Mucosa of stomach (tissue), 1 donor: ENCODE data around the gene MYO15B.

ENCODE experiments used
- H3K27me3 ChIP-seq: one replicate; pipeline ENCODE4 v1.7.0; 2013; ENCODE audit warnings: mild to moderate bottlenecking, low read length; ENCODE audit not compliant: control insufficient read depth, insufficient read depth
- H3K36me3 ChIP-seq: one replicate; pipeline ENCODE4 v1.7.0; 2013; ENCODE audit warnings: low read length; ENCODE audit not compliant: control insufficient read depth, insufficient read depth
- H3K4me1 ChIP-seq: one replicate; pipeline ENCODE4 v1.7.0; 2013; ENCODE audit warnings: mild to moderate bottlenecking, low read length; ENCODE audit not compliant: control insufficient read depth, insufficient read depth
- H3K4me3 ChIP-seq: one replicate; pipeline ENCODE4 v1.7.0; 2013; ENCODE audit warnings: low read length
- H3K9ac ChIP-seq: one replicate; pipeline ENCODE4 v1.7.0; 2013; ENCODE audit warnings: mild to moderate bottlenecking, low read length, moderate library complexity
- H3K9me3 ChIP-seq: one replicate; pipeline ENCODE4 v1.7.0; 2013; ENCODE audit warnings: mild to moderate bottlenecking, low read length, moderate library complexity; ENCODE audit not compliant: control insufficient read depth
- donor health status: Pancreatic carcinoma.

Gene MYO15B

DNA sequence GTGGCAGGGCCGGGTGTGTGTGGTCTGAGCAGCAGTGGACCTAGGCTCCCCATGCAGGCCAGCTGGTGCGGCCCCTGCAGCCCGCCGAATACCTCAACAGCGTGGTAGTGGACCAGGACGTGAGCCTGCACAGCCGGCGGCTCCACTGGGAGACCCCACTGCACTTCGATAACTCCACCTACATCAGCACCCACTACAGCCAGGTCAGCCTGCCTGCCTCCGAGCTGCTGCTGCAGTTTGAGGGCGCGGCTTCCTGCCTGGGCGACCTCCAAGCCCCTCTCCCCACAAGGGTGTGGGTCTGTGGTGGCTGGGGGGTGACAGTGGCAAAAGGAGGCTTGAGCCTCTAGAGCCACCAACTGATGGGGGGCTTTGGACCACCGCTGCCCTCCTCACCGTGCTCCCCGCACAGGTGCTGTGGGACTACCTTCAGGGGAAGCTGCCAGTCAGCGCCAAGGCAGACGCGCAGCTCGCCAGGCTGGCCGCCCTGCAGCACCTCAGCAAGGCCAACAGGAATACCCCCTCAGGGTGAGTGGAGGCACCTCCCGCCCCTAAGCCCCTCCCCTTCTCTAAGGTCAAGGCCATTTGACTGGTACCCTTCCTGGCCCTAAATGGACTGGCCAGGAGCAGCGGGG lies 37.2 kb downstream of the MYO15B start:
- Histone ChIP-seq H3K36me3 (peaks cover 14% of the 10 kb centered on the region), H3K4me3 (no peak overlapping the region), H3K4me1 (no peaks in the 10 kb centered on the region), H3K27me3 (no peaks in the 10 kb centered on the region), H3K9me3 (no peaks in the 10 kb centered on the region), H3K9ac (no peak overlapping the region)

DNA sequence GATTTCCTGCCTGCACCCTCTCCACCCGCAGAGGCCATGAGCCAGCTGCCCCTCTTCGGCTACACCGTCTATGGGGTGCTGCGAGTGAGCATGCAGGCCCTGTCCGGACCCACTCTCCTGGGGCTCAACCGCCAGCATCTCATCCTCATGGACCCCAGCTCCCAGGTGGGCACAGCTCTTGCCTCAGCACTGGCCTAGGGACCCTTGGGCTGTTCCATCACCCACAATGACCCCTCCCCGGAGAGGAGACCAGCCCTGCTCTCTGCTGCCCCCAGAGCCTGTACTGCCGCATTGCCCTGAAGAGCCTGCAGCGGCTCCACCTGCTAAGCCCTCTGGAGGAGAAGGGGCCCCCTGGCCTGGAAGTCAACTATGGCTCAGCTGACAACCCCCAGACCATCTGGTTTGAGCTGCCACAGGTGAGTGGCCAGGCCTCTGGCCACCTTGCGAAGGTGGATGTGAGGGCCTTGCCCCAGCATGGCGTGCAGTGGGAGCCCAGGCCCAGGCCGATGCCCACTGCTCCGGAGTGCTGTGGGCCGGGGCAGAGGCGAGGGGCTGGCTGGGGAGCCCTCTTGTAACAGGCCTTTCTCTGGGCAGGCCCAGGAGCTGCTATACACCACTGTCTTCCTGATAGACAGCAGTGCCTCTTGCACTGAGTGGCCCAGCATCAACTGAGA lies 38.4 kb downstream of the MYO15B start:
- Histone ChIP-seq H3K4me1 (no peaks in the 10 kb centered on the region), H3K4me3 (no peak overlapping the region), H3K9ac (no peak overlapping the region), H3K27me3 (no peaks in the 10 kb centered on the region), H3K9me3 (no peaks in the 10 kb centered on the region), H3K36me3 (peaks cover 21% of the 10 kb centered on the region)

- H3K27me3 ChIP-seq: no peaks in the 10 kb centered on the region
- H3K9ac ChIP-seq: no peak overlapping the region
- H3K4me3 ChIP-seq: no peak overlapping the region
- H3K36me3 ChIP-seq: peaks cover 21% of the 10 kb centered on the region
- no peaks in the 10 kb centered on the region for H3K9me3 ChIP-seq
- no peaks in the 10 kb centered on the region for H3K4me1 ChIP-seq
Observed at GRCh38 chr17:75626496-75627038, 39.0 kb downstream of the MYO15B start.

DNA sequence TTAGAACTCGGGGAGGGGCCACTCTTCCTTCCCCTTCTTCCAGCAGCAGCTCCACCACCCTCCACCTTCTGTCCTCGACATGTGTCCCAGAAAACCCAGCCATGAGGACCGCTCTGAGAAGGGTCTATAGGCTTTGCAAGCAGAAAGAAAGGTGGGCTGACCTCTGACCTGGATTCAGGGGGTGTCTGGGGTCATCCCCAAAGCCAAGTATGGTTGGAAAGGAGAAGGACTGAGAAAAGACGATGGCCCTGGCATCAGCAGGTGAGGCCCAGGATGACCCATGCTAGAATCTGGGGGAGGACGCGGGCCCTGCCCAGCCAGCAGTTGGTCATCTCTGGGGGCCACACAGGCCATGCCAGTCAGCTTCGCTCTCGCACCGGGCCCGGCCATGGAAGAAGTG lies 39.5 kb downstream of the MYO15B start:
- no peaks in the 10 kb centered on the region for H3K9me3 ChIP-seq
- H3K4me3 ChIP-seq: no peak overlapping the region
- H3K27me3 ChIP-seq: no peaks in the 10 kb centered on the region
- no peak overlapping the region for H3K9ac ChIP-seq
- peaks cover 21% of the 10 kb centered on the region for H3K36me3 ChIP-seq
- no peaks in the 10 kb centered on the region for H3K4me1 ChIP-seq

DNA sequence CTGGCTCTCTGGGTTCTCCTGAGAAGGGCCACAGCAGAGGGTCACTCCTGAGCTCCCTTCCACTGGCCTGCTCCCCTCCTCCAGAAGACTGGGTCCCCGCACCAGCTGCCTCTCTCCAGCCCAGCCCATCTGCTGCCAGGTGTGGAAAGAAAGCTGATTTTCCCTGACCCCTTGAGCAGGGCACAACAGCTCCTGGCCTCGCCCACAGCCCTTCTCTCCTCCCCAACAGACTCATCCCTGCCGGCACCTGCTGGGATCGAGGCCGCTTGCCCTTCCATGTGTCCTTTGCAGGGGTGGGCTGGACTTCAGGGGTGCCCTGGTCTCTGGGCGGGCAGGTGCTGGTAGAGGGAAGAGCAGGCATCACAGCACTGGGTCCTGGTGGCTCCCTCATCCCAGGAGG lies 40.8 kb downstream of the MYO15B start:
- Histone ChIP-seq H3K27me3 (no peaks in the 10 kb centered on the region), H3K36me3 (peaks cover 21% of the 10 kb centered on the region)

DNA sequence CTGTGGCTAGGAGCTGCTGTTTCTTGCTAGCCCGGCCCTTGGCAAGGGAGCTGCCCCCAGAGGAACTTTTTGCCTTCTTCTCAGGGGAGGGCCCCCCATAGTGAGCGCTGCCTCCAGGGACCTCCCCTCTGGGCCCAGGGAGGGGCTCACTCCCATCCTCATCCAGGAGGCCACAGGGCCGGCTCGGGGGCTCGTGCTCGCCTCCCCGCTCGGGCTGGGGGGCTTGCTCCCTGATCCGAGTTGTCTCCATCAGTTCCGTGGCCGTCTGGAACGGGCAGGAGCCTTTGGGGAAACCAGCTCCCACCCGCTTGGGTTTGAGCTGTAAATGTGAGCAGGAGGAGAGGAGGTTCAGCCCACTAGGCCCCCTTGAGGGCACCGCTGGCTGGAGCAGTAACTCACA lies 41.6 kb downstream of the MYO15B start:
- peaks cover 21% of the 10 kb centered on the region for H3K36me3 ChIP-seq
- H3K27me3 ChIP-seq: no peaks in the 10 kb centered on the region
- peaks cover 18% of the 10 kb centered on the region for H3K4me1 ChIP-seq
- H3K4me3 ChIP-seq: no peak overlapping the region
- no peak overlapping the region for H3K9ac ChIP-seq
- no peaks in the 10 kb centered on the region for H3K9me3 ChIP-seq

More for the DNA sequence above, 40.8 kb downstream of the MYO15B start:
- Histone ChIP-seq H3K4me1 (peaks cover 11% of the 10 kb centered on the region), H3K9me3 (no peaks in the 10 kb centered on the region), H3K9ac (no peak overlapping the region), H3K4me3 (no peak overlapping the region)

DNA sequence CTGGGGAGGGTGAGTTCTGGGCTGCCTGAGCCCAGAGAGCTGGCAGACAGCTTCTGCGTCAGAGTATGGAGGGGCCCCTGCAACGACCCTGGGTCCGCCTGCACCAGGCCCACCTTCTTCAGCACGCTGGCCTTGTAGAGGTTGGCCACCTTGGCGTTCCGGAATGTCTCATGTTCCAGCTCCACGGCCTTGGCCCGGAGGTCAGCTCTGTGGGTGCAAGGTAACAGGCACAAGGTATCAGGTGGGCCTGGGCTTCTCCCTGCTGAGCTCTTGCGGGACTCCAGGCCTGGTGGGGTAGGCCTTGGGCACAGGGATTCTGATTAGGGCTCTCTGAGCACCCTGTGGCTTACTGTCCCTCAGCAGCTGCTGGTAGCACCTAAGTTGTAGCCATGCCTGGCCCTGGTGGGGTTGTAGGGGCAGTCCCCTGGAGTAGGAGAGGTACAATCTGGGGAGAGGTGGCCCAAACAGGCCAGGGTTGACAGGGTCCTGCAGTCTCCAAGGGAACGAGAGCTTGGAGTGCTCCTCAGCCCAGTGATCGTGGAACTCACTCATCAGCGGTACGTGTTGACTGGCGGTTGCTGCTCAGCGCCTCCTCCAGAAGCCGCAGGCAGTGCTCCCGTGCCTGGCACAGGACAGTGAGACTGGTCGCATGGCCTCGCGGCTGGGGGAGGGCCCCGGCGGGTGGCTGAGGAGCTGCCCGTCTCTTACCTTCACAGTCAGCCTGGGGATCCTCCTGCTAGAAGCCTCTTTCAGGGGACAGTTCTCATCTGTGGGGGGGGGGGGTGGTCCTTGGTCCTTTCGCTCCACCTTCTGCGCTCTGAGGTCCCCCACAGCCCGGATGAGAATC lies 42.7 kb downstream of the MYO15B start:
- no peak overlapping the region for H3K4me3 ChIP-seq
- H3K27me3 ChIP-seq: no peaks in the 10 kb centered on the region
- H3K9ac ChIP-seq: no peak overlapping the region
- H3K36me3 ChIP-seq: peaks cover 21% of the 10 kb centered on the region
- H3K9me3 ChIP-seq: no peaks in the 10 kb centered on the region
- H3K4me1 ChIP-seq: peaks cover 29% of the 10 kb centered on the region

DNA sequence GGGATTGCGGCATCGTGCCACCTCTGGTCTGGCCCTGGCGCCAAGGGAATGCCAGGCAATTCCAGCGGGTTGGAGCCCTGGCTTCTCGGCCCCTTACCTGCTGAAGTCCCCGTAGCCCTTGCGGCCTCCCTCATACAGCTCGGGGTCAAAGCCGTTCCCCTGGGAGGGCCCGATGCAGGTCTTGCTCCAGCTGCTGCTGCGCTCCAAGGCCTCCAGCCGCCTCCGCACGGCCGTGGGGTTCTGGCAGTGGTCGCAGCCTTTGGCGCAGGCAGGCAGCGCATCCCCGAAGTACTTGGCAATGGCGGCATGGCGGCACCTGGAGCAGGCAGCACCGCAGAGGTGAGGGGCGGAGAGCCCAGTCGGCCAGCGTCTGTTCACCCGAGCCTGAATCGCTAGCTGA lies 43.8 kb downstream of the MYO15B start:
- Histone ChIP-seq H3K4me3 (no peak overlapping the region), H3K36me3 (peaks cover 18% of the 10 kb centered on the region), H3K9me3 (no peaks in the 10 kb centered on the region), H3K4me1 (peaks cover 38% of the 10 kb centered on the region), H3K27me3 (no peaks in the 10 kb centered on the region), H3K9ac (no peak overlapping the region)

DNA sequence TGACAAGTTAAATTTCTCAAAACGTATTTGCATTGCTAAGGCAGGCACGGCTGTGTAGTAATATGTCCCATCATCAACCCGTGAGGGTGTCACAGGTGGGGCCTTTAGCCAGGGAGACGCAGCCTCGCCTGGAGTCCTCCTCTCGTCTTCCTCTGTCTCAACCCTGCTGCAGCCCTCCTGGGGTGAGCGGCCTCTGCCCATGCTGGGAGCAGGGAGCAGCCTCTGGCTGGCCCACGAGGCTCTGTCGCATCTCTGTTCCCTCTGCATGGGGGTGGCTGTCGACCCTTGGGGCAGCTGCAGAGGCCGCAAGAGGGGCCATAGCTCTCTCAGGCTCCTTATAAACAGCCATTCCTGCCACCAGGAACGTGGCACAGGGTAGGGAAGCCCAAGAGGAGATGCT lies 44.8 kb downstream of the MYO15B start:
- H3K9ac ChIP-seq: peak overlapping the region; percentile 90
- peaks cover 49% of the 10 kb centered on the region for H3K4me1 ChIP-seq
- no peaks in the 10 kb centered on the region for H3K27me3 ChIP-seq
- H3K4me3 ChIP-seq: no peak overlapping the region
- no peaks in the 10 kb centered on the region for H3K9me3 ChIP-seq
- H3K36me3 ChIP-seq: peaks cover 12% of the 10 kb centered on the region

GRCh38 chr17:75632863-75633485 lies 45.4 kb downstream of the MYO15B start, which contains the start of gene SMIM5:
SMIM5 (plus strand) TSS chr17:75633434; CDS start chr17:75640202, 6,768 bp downstream.
- no peaks in the 10 kb centered on the region for H3K9me3 ChIP-seq
- H3K9ac ChIP-seq: peak within 1 kb of the TSS; percentile 90
- no peaks in the 10 kb centered on the region for H3K27me3 ChIP-seq
- peaks cover 12% of the 10 kb centered on the region for H3K36me3 ChIP-seq
- H3K4me3 ChIP-seq: peak within 1 kb of the TSS; percentile 78
- peaks cover 55% of the 10 kb centered on the region for H3K4me1 ChIP-seq

GRCh38 chr17:75633486-75634375 lies 46.1 kb downstream of the MYO15B start:
- no peaks in the 10 kb centered on the region for H3K27me3 ChIP-seq
- peaks cover 61% of the 10 kb centered on the region for H3K4me1 ChIP-seq
- peak overlapping the region; percentile 90 for H3K9ac ChIP-seq
- H3K4me3 ChIP-seq: peak overlapping the region; percentile 78
- H3K36me3 ChIP-seq: peaks cover 12% of the 10 kb centered on the region
- no peaks in the 10 kb centered on the region for H3K9me3 ChIP-seq
